Measurements from ENCODE around the gene ZNF814.
"Not testable (repeated sequence)": the region's sequence is repeated elsewhere in the genome, so short reads cannot be mapped to it uniquely, and the experiment has no call there.

DNA sequence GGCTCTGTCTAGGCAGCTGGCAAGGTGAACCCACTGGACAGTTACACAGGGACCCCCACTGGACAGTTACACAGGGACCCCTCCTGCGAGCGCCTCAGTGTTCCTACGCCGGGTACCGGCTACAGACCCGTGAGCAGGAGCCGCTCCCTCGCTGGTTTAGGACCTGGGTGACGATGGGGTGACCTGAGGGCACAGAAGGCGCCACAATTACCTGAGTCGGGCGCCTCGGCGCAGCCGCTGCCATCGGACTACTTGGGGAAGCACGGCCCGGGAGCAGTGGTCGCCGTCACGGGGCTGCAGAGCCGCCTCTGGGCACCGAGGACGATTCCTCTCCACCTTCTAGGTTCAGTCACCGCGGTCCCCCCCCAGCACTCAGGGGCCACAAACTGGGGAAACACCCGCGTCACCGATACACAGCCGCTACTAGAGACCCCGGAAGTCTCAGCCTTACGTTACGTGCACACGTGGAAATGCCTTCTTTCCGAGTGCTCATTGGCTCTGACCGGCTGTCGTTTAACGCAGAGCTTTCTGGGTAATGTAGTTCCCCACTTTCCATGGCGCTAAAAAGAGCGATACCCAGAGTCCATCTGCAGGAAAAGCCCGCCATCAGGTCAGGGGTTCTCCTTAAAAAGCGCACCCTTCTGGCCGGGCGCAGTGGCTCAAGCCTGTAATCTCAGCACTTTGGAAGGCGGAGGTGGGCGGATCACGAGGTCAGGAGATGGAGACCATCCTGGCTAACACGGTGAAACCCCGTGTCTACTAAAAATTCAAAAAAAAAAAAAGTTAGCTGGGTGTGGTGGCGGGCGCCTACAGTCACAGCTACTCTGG lies 27.5 kb upstream of the ZNF814 start, which contains the start of gene ZNF417:
- TF ChIP-seq, protein P1, sequence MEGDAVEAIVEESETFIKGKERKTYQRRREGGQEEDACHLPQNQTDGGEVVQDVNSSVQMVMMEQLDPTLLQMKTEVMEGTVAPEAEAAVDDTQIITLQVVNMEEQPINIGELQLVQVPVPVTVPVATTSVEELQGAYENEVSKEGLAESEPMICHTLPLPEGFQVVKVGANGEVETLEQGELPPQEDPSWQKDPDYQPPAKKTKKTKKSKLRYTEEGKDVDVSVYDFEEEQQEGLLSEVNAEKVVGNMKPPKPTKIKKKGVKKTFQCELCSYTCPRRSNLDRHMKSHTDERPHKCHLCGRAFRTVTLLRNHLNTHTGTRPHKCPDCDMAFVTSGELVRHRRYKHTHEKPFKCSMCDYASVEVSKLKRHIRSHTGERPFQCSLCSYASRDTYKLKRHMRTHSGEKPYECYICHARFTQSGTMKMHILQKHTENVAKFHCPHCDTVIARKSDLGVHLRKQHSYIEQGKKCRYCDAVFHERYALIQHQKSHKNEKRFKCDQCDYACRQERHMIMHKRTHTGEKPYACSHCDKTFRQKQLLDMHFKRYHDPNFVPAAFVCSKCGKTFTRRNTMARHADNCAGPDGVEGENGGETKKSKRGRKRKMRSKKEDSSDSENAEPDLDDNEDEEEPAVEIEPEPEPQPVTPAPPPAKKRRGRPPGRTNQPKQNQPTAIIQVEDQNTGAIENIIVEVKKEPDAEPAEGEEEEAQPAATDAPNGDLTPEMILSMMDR (conservative IDR thresholded peaks at IDR 0.05; ENCODE audit: low read depth in 2 of 2): peak; percentile 60 to 73
- not testable (repeated sequence) for TF ChIP-seq EZH2 (IDR thresholded peaks at IDR 0.05; ENCODE audit: low read depth, unreplicated experiment); EZH2phosphoT487 (IDR thresholded peaks at IDR 0.05; ENCODE audit: unreplicated experiment); JUNB (IDR thresholded peaks at IDR 0.05; ENCODE audit: unreplicated experiment)
- peak; percentile 87 for TF ChIP-seq POLR2AphosphoS5 (IDR thresholded peaks at IDR 0.05; ENCODE audit: low read depth)
- TF ChIP-seq, protein P2, sequence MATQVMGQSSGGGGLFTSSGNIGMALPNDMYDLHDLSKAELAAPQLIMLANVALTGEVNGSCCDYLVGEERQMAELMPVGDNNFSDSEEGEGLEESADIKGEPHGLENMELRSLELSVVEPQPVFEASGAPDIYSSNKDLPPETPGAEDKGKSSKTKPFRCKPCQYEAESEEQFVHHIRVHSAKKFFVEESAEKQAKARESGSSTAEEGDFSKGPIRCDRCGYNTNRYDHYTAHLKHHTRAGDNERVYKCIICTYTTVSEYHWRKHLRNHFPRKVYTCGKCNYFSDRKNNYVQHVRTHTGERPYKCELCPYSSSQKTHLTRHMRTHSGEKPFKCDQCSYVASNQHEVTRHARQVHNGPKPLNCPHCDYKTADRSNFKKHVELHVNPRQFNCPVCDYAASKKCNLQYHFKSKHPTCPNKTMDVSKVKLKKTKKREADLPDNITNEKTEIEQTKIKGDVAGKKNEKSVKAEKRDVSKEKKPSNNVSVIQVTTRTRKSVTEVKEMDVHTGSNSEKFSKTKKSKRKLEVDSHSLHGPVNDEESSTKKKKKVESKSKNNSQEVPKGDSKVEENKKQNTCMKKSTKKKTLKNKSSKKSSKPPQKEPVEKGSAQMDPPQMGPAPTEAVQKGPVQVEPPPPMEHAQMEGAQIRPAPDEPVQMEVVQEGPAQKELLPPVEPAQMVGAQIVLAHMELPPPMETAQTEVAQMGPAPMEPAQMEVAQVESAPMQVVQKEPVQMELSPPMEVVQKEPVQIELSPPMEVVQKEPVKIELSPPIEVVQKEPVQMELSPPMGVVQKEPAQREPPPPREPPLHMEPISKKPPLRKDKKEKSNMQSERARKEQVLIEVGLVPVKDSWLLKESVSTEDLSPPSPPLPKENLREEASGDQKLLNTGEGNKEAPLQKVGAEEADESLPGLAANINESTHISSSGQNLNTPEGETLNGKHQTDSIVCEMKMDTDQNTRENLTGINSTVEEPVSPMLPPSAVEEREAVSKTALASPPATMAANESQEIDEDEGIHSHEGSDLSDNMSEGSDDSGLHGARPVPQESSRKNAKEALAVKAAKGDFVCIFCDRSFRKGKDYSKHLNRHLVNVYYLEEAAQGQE (IDR thresholded peaks at IDR 0.05; ENCODE audit: unreplicated experiment): not testable (repeated sequence)
- TF ChIP-seq CREB1 (CRISPR knock-in tag; IDR thresholded peaks at IDR 0.05; ENCODE audit: low read depth): peak; percentile 90
- TF ChIP-seq, protein P3, sequence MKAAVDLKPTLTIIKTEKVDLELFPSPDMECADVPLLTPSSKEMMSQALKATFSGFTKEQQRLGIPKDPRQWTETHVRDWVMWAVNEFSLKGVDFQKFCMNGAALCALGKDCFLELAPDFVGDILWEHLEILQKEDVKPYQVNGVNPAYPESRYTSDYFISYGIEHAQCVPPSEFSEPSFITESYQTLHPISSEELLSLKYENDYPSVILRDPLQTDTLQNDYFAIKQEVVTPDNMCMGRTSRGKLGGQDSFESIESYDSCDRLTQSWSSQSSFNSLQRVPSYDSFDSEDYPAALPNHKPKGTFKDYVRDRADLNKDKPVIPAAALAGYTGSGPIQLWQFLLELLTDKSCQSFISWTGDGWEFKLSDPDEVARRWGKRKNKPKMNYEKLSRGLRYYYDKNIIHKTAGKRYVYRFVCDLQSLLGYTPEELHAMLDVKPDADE (IDR thresholded peaks at IDR 0.05): peak; percentile 96
- TF ChIP-seq, protein P4, sequence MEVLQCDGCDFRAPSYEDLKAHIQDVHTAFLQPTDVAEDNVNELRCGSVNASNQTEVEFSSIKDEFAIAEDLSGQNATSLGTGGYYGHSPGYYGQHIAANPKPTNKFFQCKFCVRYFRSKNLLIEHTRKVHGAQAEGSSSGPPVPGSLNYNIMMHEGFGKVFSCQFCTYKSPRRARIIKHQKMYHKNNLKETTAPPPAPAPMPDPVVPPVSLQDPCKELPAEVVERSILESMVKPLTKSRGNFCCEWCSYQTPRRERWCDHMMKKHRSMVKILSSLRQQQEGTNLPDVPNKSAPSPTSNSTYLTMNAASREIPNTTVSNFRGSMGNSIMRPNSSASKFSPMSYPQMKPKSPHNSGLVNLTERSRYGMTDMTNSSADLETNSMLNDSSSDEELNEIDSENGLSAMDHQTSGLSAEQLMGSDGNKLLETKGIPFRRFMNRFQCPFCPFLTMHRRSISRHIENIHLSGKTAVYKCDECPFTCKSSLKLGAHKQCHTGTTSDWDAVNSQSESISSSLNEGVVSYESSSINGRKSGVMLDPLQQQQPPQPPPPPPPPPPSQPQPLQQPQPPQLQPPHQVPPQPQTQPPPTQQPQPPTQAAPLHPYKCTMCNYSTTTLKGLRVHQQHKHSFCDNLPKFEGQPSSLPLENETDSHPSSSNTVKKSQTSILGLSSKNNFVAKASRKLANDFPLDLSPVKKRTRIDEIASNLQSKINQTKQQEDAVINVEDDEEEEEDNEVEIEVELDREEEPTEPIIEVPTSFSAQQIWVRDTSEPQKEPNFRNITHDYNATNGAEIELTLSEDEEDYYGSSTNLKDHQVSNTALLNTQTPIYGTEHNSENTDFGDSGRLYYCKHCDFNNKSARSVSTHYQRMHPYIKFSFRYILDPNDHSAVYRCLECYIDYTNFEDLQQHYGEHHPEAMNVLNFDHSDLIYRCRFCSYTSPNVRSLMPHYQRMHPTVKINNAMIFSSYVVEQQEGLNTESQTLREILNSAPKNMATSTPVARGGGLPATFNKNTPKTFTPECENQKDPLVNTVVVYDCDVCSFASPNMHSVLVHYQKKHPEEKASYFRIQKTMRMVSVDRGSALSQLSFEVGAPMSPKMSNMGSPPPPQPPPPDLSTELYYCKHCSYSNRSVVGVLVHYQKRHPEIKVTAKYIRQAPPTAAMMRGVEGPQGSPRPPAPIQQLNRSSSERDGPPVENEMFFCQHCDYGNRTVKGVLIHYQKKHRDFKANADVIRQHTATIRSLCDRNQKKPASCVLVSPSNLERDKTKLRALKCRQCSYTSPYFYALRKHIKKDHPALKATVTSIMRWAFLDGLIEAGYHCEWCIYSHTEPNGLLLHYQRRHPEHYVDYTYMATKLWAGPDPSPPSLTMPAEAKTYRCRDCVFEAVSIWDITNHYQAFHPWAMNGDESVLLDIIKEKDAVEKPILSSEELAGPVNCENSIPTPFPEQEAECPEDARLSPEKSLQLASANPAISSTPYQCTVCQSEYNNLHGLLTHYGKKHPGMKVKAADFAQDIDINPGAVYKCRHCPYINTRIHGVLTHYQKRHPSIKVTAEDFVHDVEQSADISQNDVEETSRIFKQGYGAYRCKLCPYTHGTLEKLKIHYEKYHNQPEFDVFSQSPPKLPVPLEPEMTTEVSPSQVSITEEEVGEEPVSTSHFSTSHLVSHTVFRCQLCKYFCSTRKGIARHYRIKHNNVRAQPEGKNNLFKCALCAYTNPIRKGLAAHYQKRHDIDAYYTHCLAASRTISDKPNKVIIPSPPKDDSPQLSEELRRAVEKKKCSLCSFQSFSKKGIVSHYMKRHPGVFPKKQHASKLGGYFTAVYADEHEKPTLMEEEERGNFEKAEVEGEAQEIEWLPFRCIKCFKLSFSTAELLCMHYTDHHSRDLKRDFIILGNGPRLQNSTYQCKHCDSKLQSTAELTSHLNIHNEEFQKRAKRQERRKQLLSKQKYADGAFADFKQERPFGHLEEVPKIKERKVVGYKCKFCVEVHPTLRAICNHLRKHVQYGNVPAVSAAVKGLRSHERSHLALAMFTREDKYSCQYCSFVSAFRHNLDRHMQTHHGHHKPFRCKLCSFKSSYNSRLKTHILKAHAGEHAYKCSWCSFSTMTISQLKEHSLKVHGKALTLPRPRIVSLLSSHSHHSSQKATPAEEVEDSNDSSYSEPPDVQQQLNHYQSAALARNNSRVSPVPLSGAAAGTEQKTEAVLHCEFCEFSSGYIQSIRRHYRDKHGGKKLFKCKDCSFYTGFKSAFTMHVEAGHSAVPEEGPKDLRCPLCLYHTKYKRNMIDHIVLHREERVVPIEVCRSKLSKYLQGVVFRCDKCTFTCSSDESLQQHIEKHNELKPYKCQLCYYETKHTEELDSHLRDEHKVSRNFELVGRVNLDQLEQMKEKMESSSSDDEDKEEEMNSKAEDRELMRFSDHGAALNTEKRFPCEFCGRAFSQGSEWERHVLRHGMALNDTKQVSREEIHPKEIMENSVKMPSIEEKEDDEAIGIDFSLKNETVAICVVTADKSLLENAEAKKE (CRISPR knock-in tag; IDR thresholded peaks at IDR 0.05): not testable (repeated sequence)
